HEK293 (cell line): ENCODE results near the gene LHX4.

Experiments
- CTCF ChIA-PET: fragments of 350-600 bp; formaldehyde crosslinking; extraction: SDS; loops from one replicate; lab custom pipeline; 2021; ENCODE audit warnings: antibody characterized with exemption; lab: Yijun Ruan, JAX
- POLR2A ChIA-PET: fragments of 300-600 bp; formaldehyde crosslinking; extraction: SDS; loops from one replicate; lab custom pipeline; 2020; ENCODE audit warnings: antibody characterized with exemption, inconsistent platforms; lab: Yijun Ruan, JAX
- H3K27ac ChIP-seq: fragments of 200-500 bp; sonication (Bioruptor generic); 2 replicates; pipeline ENCODE4 v1.5.1; 2014; ENCODE audit warnings: low read depth, low read length, control low read depth, inconsistent platforms; ENCODE audit errors: extremely low read depth
- H3K36me3 ChIP-seq, 2 experiments: fragments of 200-500 bp in 1 of 2; sonication (Bioruptor generic) in 1 of 2; 1 replicate in 1 of 2; 2 replicates in 1 of 2; pipeline ENCODE4 v1.5.1; 2014 to 2017; ENCODE audit warnings: inconsistent platforms in 2 of 2, low read length in 2 of 2; ENCODE audit not compliant: control insufficient read depth in 2 of 2, insufficient read depth in 1 of 2
- H3K4me1 ChIP-seq: fragments of 200-500 bp; sonication (Bioruptor generic); 2 replicates; pipeline ENCODE4 v1.5.1; 2014; ENCODE audit warnings: mild to moderate bottlenecking, low read length, inconsistent platforms; ENCODE audit not compliant: control insufficient read depth, insufficient read depth
- H3K4me3 ChIP-seq: 2 replicates; pipeline ENCODE4 v1.5.1; 2011; ENCODE audit warnings: low read depth, mild to moderate bottlenecking, control low read depth, low read length, moderate library complexity
- H3K9me3 ChIP-seq: fragments of 200-500 bp; sonication (Bioruptor generic); 2 replicates; pipeline ENCODE4 v1.5.1; 2014; ENCODE audit warnings: low read depth, low read length, inconsistent platforms; ENCODE audit not compliant: control insufficient read depth, insufficient read depth
- BCL11A ChIP-seq: fragments of 450-650 bp; formaldehyde crosslinking; IDR thresholded peaks from 2 replicates; pipeline ENCODE4 v1.5.1; 2016; ENCODE audit warnings: low read depth, missing biosample characterization, missing genetic modification characterization
- EGR2 ChIP-seq: fragments of 450-650 bp; formaldehyde crosslinking; IDR thresholded peaks from 2 replicates; pipeline ENCODE4 v1.5.1; 2016; ENCODE audit warnings: low read depth, missing biosample characterization, missing genetic modification characterization
- GLIS2 ChIP-seq: fragments of 450-650 bp; formaldehyde crosslinking; IDR thresholded peaks from 2 replicates; pipeline ENCODE4 v1.5.1; 2016; ENCODE audit warnings: missing biosample characterization, missing genetic modification characterization
- KLF16 ChIP-seq: fragments of 450-650 bp; formaldehyde crosslinking; IDR thresholded peaks from 2 replicates; pipeline ENCODE4 v1.5.1; 2017; ENCODE audit warnings: missing biosample characterization, missing genetic modification characterization
- KLF17 ChIP-seq: fragments of 450-650 bp; formaldehyde crosslinking; IDR thresholded peaks from 2 replicates; pipeline ENCODE4 v1.5.1; 2016; ENCODE audit warnings: missing biosample characterization, missing genetic modification characterization
- KLF8 ChIP-seq: fragments of 450-650 bp; formaldehyde crosslinking; IDR thresholded peaks from 2 replicates; pipeline ENCODE4 v1.5.1; 2016; ENCODE audit warnings: missing biosample characterization, missing genetic modification characterization
- PRDM4 ChIP-seq: fragments of 450-650 bp; formaldehyde crosslinking; IDR thresholded peaks from 2 replicates; pipeline ENCODE4 v1.5.1; 2017; ENCODE audit warnings: missing biosample characterization, missing genetic modification characterization
- PRDM6 ChIP-seq: fragments of 450-650 bp; formaldehyde crosslinking; IDR thresholded peaks from 2 replicates; pipeline ENCODE4 v1.5.1; 2017; ENCODE audit warnings: missing biosample characterization, missing genetic modification characterization
- ZBTB20 ChIP-seq: fragments of 450-650 bp; formaldehyde crosslinking; IDR thresholded peaks from 2 replicates; pipeline ENCODE4 v1.5.1; 2016; ENCODE audit warnings: missing biosample characterization, missing genetic modification characterization
- ZBTB21 ChIP-seq: fragments of 450-650 bp; formaldehyde crosslinking; IDR thresholded peaks from 2 replicates; pipeline ENCODE4 v1.5.1; 2017; ENCODE audit warnings: missing biosample characterization, missing genetic modification characterization
- ZFHX2 ChIP-seq: fragments of 450-650 bp; formaldehyde crosslinking; conservative IDR thresholded peaks from 2 replicates; pipeline ENCODE4 v1.5.1; 2016; ENCODE audit warnings: missing biosample characterization, missing genetic modification characterization
- ZNF114 ChIP-seq: fragments of 450-650 bp; formaldehyde crosslinking; IDR thresholded peaks from 2 replicates; pipeline ENCODE4 v1.5.0; 2017; ENCODE audit warnings: missing biosample characterization, missing genetic modification characterization
- ZNF140 ChIP-seq: fragments of 450-650 bp; formaldehyde crosslinking; IDR thresholded peaks from 2 replicates; pipeline ENCODE4 v1.5.1; 2016; ENCODE audit warnings: missing biosample characterization, missing genetic modification characterization
- ZNF24 ChIP-seq: fragments of 450-650 bp; formaldehyde crosslinking; IDR thresholded peaks from 2 replicates; pipeline ENCODE4 v1.5.1; 2016; ENCODE audit warnings: missing biosample characterization, missing genetic modification characterization
- ZNF366 ChIP-seq: fragments of 450-650 bp; formaldehyde crosslinking; conservative IDR thresholded peaks from 2 replicates; pipeline ENCODE4 v1.5.1; 2016; ENCODE audit warnings: missing biosample characterization, missing genetic modification characterization
- ZNF394 ChIP-seq: fragments of 450-650 bp; formaldehyde crosslinking; IDR thresholded peaks from 2 replicates; pipeline ENCODE4 v1.5.1; 2016; ENCODE audit warnings: missing biosample characterization, missing genetic modification characterization, mild to moderate bottlenecking, moderate library complexity, borderline replicate concordance
- ZNF629 ChIP-seq: fragments of 450-650 bp; formaldehyde crosslinking; IDR thresholded peaks from 2 replicates; pipeline ENCODE4 v1.5.1; 2017; ENCODE audit warnings: missing biosample characterization, missing genetic modification characterization
- ZNF747 ChIP-seq: fragments of 450-650 bp; formaldehyde crosslinking; IDR thresholded peaks from 2 replicates; pipeline ENCODE4 v1.5.1; 2016; ENCODE audit warnings: missing biosample characterization, missing genetic modification characterization
- ZNF76 ChIP-seq: fragments of 450-650 bp; formaldehyde crosslinking; IDR thresholded peaks from 2 replicates; pipeline ENCODE4; 2016; ENCODE audit warnings: low read depth, missing biosample characterization, missing genetic modification characterization, borderline replicate concordance
- ZNF785 ChIP-seq: fragments of 450-650 bp; formaldehyde crosslinking; IDR thresholded peaks from 2 replicates; pipeline ENCODE4 v1.5.1; 2016; ENCODE audit warnings: missing biosample characterization, missing genetic modification characterization
- ZSCAN16 ChIP-seq: fragments of 450-650 bp; formaldehyde crosslinking; IDR thresholded peaks from 2 replicates; pipeline ENCODE4 v1.5.1; 2016; ENCODE audit warnings: missing biosample characterization, missing genetic modification characterization
- ZXDB ChIP-seq: fragments of 450-650 bp; formaldehyde crosslinking; IDR thresholded peaks from 2 replicates; pipeline ENCODE4 v1.5.1; 2016; ENCODE audit warnings: missing biosample characterization, missing genetic modification characterization

Gene LHX4

GRCh38 chr1:180267211-180267561 is 37.1 kb downstream of the LHX4 start:
- Histone ChIP-seq H3K36me3 (peaks cover 0 to 8% of the 10 kb centered on the region in 2 experiments; a peak in 1 of 3 replicates), H3K4me3 (no peak overlapping the region), H3K27ac (no peak overlapping the region), H3K4me1 (peaks cover 8% of the 10 kb centered on the region), H3K9me3 (no peaks in the 10 kb centered on the region)
- CTCF ChIA-PET: interaction anchor here (1.4 to 1.5 kb wide), 2 partner anchors 15 to 88 kb away, joined by 3 to 5 read pairs; no protein-coding TSS in a partner anchor
- POLR2A ChIA-PET: no interaction called here
- TF ChIP-seq ZFHX2 (tag by site-specific recombination): peak; percentile 66
- no peak for TF ChIP-seq GLIS2
- no peak for TF ChIP-seq ZSCAN16
- TF ChIP-seq ZNF76: no peak
- TF ChIP-seq ZBTB21 (tag by site-specific recombination): no peak
- no peak for TF ChIP-seq ZXDB (tag by site-specific recombination)
- peak; percentile 77 for TF ChIP-seq EGR2 (tag by site-specific recombination)
- no peak for TF ChIP-seq BCL11A (tag by site-specific recombination)

DNA sequence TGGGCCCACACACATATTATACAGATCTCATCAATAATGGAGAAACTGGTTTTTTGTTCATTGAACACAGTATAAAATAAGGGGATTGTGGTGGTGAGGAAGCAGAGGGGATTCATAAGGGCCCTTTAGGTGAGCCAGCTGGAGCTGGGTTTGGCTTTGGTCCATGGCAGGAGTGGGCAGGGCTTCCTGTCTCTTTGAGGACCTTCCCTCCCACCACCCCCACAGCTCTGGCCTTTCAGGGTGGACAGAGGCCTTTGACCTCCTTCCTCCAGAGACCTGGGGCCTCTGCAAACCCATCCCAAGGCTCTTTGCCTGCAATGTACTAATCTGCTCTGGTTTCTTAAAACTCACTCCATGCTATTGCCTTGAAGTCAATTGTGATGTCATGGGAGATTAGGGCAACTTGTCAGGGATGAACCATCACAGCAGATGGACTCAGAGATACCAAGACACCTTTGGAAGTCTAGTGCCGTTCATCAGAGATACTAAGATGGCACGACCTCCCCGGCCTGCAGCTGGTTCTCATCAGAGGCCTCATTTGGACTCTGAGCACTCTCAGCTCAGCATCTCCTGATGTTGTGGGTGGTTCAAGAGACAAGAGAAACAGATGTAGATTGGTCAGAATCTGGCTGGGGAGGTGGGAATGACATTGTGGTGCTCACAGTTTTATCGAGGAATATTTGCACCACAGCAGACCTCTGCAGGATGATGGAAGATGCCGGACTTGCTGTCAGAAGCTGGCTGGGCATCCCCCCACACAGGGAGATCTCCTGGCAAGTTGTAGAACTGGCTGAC is 37.9 kb downstream of the LHX4 start:
- ChIA-PET POLR2A (no interaction called here), CTCF (interaction anchor here (0.6 to 1.5 kb wide), 3 partner anchors 16 to 215 kb away, joined by 3 to 5 read pairs (median 4); no protein-coding TSS in a partner anchor)
- no peak overlapping the region for H3K27ac ChIP-seq

GRCh38 chr1:180268556-180269075 is 38.6 kb downstream of the LHX4 start:
- Histone ChIP-seq H3K27ac (no peak overlapping the region), H3K36me3 (peaks cover 0 to 21% of the 10 kb centered on the region in 2 experiments; a peak in 1 of 3 replicates), H3K9me3 (no peaks in the 10 kb centered on the region), H3K4me3 (no peak overlapping the region), H3K4me1 (no peaks in the 10 kb centered on the region)
- TF ChIP-seq ZNF114 (tag by site-specific recombination): no peak
- TF ChIP-seq ZNF24 (tag by site-specific recombination): no peak
- no peak for TF ChIP-seq ZNF747 (tag by site-specific recombination)
- no peak for TF ChIP-seq ZNF785 (tag by site-specific recombination)
- TF ChIP-seq ZBTB20 (tag by site-specific recombination): no peak
- no peak for TF ChIP-seq KLF17
- no peak for TF ChIP-seq KLF16 (tag by site-specific recombination)
- no peak for TF ChIP-seq PRDM4 (tag by site-specific recombination)
- no peak for TF ChIP-seq KLF8 (tag by site-specific recombination)
- no peak for TF ChIP-seq ZNF140 (tag by site-specific recombination)
- no peak for TF ChIP-seq ZNF366 (tag by site-specific recombination)
- TF ChIP-seq ZNF394 (tag by site-specific recombination): no peak
- CTCF ChIA-PET: interaction anchor here (0.6 kb wide), 2 partner anchors 16 to 872 kb away, joined by 3 read pairs; no protein-coding TSS in a partner anchor
- POLR2A ChIA-PET: no interaction called here

More for the DNA sequence above, 37.9 kb downstream of the LHX4 start:
- Histone ChIP-seq H3K4me3 (no peak overlapping the region), H3K36me3 (peaks cover 0 to 14% of the 10 kb centered on the region in 2 experiments; a peak in 1 of 3 replicates), H3K9me3 (no peaks in the 10 kb centered on the region), H3K4me1 (peaks cover under 1% of the 10 kb centered on the region; the same call in 1 of the 2 replicates)
- TF ChIP-seq ZNF629 (tag by site-specific recombination): peak; percentile 59
- no peak for TF ChIP-seq PRDM6 (tag by site-specific recombination)
